G401.6 (cell line): ENCODE measurements around the gene FBLN2.
"Not testable (repeated sequence)": the region's sequence is repeated elsewhere in the genome, so short reads cannot be mapped to it uniquely, and the experiment has no call there.

Experiments
- FAIRE-seq: peaks from 2 replicates; lab custom pipeline; 2012; peaks lifted over from hg19 to GRCh38; lab: Jason Lieb, UNC

FBLN2 gene

DNA sequence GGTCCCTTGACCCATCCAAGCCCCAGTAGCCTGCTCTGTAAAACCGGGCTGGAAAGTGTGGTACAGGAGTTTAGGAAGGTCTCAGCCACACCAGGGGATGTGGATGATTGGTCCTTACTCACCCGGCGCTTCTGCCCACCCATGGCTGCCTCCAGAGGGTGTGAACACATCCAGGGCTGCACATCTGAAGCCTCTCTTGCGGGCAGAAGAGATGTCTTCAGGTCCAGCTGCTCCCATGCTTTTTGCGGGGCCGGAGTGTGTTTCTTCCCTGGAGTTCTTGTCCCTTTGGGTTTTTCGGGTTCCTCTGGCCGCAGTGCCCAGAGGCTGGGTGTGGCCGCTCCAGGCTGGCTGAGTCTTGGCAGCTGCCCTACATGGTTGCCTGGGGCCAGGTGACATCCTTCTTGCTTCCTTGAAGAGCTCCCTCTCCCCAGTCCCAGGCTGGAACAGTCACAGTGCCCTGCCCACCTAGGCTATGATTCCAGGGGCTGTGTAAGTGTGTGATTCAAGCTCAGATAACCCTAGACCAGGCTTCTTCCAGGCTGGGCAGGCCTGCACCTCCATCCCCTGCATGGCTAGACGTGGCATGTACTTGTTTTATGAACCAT is 34.9 kb upstream of the FBLN2 start:
- FAIRE-seq, result no peak

DNA sequence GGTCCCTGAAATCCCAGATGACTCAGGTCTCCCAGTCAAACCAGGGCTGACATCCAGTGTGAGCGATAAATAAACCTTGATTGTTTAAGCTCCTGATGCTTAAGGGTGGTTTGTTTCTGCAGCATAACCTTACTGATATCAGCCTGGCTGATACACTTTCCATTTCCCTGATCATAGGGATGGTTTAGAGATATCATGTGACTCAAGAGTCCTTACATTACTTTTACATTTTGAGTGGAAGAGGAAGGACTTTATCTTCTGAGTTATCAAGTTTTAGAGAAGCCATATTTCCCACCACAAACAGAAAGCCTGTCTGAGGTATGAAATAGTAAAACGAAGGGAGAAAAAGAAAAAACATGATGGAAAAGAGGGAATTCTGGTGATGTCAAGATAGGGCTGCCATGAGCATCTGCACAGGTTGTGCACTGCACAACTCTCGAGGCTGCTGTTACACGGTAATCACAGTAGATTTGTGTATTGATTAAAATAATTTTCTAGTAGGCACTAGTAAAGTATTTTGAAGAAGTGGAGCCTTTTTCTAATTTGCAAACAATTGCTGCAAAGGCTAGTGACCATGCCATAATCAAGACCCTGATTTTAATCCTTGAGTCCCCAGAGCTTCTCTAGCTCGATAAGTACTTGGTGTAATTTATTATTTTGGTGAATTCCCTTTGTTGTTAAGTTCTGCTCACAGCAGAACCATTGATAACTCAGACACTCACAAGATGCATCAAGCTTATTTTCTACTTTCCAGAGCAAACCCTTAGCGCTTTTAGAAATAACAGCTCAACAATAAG is 34.1 kb upstream of the FBLN2 start:
- no peak for FAIRE-seq

DNA sequence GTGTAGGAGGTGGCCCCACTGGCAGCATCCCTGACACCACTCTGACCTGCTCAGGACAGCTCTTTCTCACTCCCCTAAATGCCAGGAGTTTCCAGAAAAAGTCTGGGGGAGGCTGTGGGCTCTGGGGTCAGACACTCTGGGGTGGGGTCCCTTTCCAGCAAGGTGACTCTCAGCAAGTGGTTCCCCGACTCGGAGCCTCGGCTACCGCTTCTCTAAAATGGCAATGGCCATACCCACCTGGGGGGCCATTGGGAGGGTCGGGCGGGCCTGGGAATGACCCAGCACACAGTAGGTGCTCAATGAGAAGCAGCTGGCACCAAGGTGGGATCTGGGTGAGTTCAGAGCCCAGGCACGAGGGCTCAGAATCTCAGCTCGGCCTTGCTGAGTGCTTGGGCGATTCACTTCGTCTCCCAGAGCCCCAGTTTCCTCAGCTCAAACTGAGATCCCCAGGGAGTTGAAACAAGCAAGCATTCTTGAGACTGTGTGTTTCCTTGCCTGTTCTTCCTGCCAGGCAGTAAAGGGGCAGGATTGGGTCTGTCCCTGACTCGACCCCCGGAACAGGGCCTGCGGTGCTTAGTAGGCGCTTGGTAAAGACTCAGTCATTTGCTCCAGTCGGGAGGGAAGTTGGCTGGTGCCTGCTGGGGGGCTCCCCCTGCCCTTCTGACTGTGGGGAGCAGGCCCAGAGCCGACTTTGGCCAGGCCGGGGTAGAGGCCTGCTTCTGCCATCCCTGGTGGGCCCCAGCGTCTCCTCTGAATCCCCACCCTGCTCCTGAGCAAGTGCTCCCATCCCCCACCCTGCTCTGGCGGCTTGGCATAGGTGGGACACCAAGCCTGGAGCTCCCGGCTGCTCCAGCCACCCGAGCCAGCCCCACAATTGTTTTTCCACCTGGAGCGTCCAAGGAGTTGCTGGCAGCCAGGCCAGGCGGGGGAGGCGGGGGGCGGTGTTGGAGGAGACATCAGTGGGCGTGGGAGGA is 32.9 kb upstream of the FBLN2 start:
- FAIRE-seq, result no peak

GRCh38 chr3:13516760-13517135 is 32.2 kb upstream of the FBLN2 start:
- no peak for FAIRE-seq

DNA sequence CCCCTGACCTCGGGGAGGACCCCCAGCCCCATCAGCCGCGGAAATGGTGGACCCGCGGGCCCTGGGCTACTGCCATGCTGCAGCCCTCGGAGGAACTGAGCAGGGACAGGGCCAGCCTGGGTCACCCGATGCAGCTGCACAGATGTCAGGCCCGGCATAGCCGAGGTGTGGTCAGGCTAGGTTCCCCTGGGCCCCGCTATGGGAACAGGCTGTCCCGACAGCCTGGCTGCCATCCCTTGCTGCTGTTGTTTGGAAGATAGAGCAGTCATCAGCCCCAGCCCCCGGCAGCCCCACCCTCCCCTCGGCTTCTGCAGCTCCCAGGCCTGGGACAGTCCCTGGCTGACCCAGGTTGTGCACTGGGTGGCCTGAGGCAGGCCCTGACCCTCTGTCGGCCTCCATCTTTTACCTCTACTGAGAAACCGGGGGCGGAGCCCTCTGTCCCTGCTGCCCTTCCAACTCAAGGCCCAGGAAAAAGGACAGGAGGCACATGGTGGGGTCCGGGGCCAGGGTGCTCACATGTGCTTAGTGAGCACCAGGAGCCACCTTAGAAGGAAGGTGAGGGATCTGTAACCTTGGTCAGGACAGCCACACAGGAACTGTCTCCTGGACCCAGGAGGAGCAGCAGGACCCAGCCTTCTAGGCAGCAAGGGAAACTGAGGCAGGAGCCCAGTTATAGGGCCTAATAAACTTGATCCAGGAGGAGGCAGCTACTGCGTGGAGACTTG is 31.5 kb upstream of the FBLN2 start:
- FAIRE-seq, result no peak

DNA sequence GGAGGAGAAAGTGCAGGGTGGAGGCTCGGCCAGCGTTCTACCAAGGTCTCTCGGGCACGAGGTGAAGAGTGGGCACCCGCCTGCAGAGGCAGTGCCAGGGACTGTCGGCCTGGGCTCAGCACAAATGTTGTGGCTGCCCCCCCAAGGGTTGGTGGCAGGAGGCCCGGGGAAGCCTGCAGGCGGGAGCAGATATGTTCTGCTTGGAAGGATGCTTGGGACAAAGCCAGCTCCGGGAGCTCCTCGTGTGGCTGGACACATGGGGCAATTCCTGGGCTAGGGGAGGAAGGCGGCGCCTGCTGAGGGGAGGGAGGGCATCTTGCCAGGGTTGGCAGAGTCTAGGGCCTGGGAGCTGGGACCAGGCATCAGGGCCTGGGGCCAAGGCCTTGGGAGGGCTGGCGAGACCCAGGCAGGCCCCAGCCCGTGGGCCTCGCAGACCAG is 30.4 kb upstream of the FBLN2 start:
- FAIRE-seq, result no peak

- no peak for FAIRE-seq
Observed at GRCh38 chr3:13519006-13519791, 29.7 kb upstream of the FBLN2 start.

GRCh38 chr3:13520326-13520880 is 28.5 kb upstream of the FBLN2 start:
- no peak for FAIRE-seq

DNA sequence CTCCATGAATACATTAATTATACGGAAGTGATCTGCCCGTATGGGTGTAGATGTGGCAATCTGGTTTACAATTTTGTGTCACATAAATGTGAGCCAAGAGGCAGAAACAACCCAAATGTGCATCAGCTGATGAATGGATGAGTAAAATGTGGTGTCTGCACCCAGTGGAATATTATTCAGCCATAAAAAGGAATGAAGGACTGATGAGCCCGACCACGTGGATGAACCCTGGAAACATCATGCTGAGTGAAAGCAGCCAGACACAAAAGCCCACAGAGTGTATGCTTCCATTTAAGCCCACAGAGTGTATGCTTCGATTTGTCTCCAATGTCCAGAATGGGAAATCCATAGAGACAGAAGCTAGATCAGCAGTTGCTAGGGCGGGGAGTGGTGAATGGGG is 27.6 kb upstream of the FBLN2 start:
- FAIRE-seq, result no peak

GRCh38 chr3:13521749-13522148 is 27.2 kb upstream of the FBLN2 start:
- not testable (repeated sequence) for FAIRE-seq

DNA sequence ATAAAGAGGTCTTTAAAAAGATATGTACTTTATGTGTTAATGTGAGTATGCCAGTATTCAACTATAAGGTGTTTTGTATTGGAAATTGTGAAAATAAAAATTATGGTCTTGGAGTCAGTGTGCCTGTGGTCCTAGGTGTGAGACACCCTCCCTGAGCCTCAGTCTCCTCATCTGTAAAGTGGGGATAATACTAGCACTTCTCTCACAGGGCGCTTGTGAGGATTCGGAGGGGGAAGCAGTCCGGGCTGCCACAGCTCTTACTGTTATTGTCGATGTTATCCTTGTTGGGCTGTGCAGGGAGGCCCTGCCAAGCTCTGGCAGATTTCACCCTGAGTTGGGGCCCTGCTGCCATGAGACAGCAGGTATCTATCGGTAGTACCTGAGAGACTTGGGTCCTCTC is 26.7 kb upstream of the FBLN2 start:
- FAIRE-seq, result no peak

DNA sequence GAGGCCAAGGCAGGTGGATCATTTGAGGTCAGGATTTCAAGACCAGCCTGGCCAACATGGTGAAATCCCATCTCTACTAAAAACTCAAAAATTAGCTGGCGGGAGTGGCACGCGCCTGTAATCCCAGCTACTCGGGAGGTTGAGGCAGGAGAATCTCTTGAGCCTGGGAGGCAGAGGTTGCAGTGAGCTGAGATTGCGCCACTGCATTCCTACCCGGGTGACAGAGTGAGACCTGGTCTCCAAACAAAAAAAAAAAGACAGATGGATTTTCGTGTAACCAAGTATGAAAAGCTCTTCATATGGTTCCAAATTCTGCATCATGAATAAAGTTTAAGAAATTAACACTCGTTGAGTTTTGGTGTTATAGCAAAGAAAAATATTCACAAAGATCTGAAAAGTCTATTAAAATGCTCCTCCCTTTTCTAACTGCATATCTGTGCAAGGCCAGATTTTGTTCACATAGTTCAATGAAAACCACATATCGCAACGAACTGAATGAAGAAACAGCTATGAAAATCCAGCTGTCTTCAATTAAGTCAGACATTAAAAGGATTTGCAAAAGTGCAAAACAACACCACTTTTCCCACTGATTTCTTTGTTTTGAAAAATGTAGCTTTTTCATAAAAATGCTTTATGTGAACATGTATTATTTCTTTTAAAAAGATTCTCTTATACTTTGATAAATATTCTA is 23.8 kb upstream of the FBLN2 start:
- peak; percentile 23 for FAIRE-seq

DNA sequence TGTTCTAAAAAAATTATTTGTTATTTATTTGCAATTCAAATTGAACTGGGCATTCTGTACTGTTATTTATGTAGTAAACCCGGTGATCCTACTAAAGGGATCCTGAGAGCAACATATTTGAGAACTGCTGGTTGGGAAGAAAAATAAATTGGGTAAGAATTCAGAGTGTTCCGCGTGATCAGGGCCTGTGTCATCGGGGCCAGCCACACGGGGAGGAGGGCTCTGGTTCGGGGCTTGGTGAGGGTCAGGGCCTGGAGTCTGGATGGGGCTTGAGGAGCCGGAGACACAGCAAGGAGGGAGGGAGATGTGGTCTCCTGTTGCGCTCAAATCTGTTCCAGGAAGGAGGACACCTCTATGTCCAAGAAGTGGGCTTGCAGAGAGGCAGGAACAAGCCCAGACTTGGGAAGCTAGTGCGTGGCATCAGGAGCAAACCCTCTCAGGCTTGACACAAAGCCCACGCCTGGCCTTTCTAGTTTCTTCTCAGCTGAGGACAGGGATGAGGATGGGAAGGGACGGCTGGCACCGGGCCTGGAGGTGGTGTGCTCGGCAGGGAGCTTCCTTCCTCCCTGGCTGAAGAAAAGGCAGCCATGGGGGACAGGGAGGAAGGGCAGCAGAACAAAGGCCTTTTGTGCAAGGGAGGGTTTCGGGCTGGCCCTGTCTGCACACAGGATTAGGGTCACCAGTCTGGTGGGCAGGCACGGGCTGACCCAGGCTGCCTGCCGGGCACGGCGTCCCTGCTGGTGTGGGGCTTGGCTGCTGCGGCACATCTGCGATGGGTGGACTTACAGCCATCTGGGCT is 22.9 kb upstream of the FBLN2 start:
- FAIRE-seq, result no peak

- no peak for FAIRE-seq
Observed at GRCh38 chr3:13526626-13526949, 22.3 kb upstream of the FBLN2 start.

DNA sequence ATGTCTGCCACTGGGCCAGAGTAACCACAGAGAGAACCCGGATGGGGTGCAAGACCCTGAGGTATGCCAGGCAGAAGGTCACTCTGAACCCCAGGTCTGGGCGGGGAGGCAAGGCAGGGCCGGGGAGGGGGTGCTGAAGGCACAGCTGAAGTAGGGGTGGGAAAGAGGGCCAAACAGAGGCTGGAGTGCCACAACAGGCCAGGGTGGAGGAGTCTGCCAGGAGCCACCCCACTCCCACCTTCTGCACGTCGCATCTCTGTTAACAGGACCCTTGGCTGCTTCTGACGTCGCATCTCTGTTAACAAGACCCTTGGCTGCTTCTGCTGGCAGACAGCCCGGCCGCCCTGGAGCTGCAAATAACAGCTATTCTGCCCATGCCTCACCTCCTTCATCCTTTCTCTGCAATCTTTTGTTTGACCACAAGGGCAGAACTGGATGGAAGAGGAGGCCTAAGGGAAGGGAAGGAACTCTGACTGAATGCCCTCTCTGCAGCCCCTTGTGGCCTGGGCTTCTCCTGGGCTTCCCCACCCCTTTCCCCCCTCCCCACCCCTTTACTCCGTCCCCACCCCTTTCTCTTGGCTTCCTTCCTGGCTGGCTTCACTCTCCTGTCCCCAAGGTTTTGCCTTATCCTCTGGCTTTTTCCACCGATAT is 20.6 kb upstream of the FBLN2 start:
- no peak for FAIRE-seq

GRCh38 chr3:13529196-13530112 is 19.5 kb upstream of the FBLN2 start:
- no peak for FAIRE-seq

- FAIRE-seq, result no peak
Observed at GRCh38 chr3:13530241-13531009, 18.5 kb upstream of the FBLN2 start.
